H9 (cell line): Measurements from ENCODE around the gene SLC23A2. TPM values are rescaled to one million over a fixed set of nuclear protein-coding genes. Genes with fewer than 3 reads are reported as not detected.

Experiments used
- DNase-seq: peaks from one replicate; pipeline ENCODE4 v3.0.0-alpha.2; 2017
- H2AFZ ChIP-seq: one replicate; pipeline ENCODE4 v1.6.1; 2013; ENCODE audit warnings: mild to moderate bottlenecking, low read length, control low read depth, moderate library complexity
- H2AK5ac ChIP-seq: 2 replicates; pipeline ENCODE4 v1.6.1; 2013; ENCODE audit warnings: low read length, control low read depth, mixed read lengths; ENCODE audit not compliant: insufficient read length
- H2BK120ac ChIP-seq: one replicate; pipeline ENCODE4 v1.6.1; 2013; ENCODE audit warnings: low read depth, mild to moderate bottlenecking, low read length, control low read depth, inconsistent platforms; ENCODE audit not compliant: poor library complexity, severe bottlenecking
- H2BK12ac ChIP-seq: 2 replicates; pipeline ENCODE4 v1.6.1; 2013; ENCODE audit warnings: low read length, control low read depth, mixed read lengths, low read depth; ENCODE audit not compliant: insufficient read length
- H2BK15ac ChIP-seq: 2 replicates; pipeline ENCODE4 v1.6.1; 2013; ENCODE audit warnings: low read depth, low read length, control low read depth
- H2BK20ac ChIP-seq: one replicate; pipeline ENCODE4 v1.6.1; 2013; ENCODE audit warnings: low read depth, mild to moderate bottlenecking, low read length, control low read depth, inconsistent platforms; ENCODE audit not compliant: poor library complexity, severe bottlenecking
- H2BK5ac ChIP-seq: 2 replicates; pipeline ENCODE4 v1.6.1; 2013; ENCODE audit warnings: low read length, control low read depth, mixed read lengths; ENCODE audit not compliant: insufficient read length
- H3K14ac ChIP-seq: 2 replicates; pipeline ENCODE4 v1.6.1; 2013; ENCODE audit warnings: low read length, control low read depth; ENCODE audit not compliant: insufficient read depth
- H3K18ac ChIP-seq: 2 replicates; pipeline ENCODE4 v1.6.1; 2013; ENCODE audit warnings: low read depth, mild to moderate bottlenecking, mixed read lengths, low read length, control low read depth; ENCODE audit not compliant: insufficient read length
- H3K23ac ChIP-seq: 2 replicates; pipeline ENCODE4 v1.6.1; 2013; ENCODE audit warnings: low read length, control low read depth, mixed read lengths, low read depth; ENCODE audit not compliant: insufficient read length
- H3K23me2 ChIP-seq: 2 replicates; pipeline ENCODE4 v1.6.1; 2013; ENCODE audit warnings: low read depth, mild to moderate bottlenecking, mixed read lengths, low read length, control low read depth; ENCODE audit not compliant: insufficient read length, poor library complexity, severe bottlenecking
- H3K27ac ChIP-seq: 2 replicates; pipeline ENCODE4 v1.5.1; 2013; ENCODE audit warnings: low read length, control low read depth, mixed read lengths, low read depth; ENCODE audit not compliant: insufficient read length
- H3K27me3 ChIP-seq: 2 replicates; pipeline ENCODE4 v1.6.1; 2013; ENCODE audit warnings: low read length, control low read depth, inconsistent platforms; ENCODE audit not compliant: insufficient read depth
- H3K4ac ChIP-seq: 2 replicates; pipeline ENCODE4 v1.6.1; 2013; ENCODE audit warnings: low read depth, mild to moderate bottlenecking, control low read depth, inconsistent platforms, low read length, moderate library complexity
- H3K4me1 ChIP-seq: 2 replicates; pipeline ENCODE4 v1.6.1; 2013; ENCODE audit warnings: low read length, control low read depth, inconsistent platforms; ENCODE audit not compliant: insufficient read depth
- H3K4me2 ChIP-seq: 2 replicates; pipeline ENCODE4 v1.6.1; 2013; ENCODE audit warnings: low read length, control low read depth, mixed read lengths; ENCODE audit not compliant: insufficient read length, insufficient read depth
- H3K56ac ChIP-seq: 2 replicates; pipeline ENCODE4 v1.6.1; 2013; ENCODE audit warnings: low read depth, mild to moderate bottlenecking, mixed read lengths, low read length, control low read depth; ENCODE audit not compliant: insufficient read length
- H3K79me1 ChIP-seq: 2 replicates; pipeline ENCODE4 v1.6.1; 2013; ENCODE audit warnings: low read depth, mild to moderate bottlenecking, moderate library complexity, low read length, control low read depth, inconsistent platforms; ENCODE audit not compliant: insufficient read depth, poor library complexity, severe bottlenecking
- H3K79me2 ChIP-seq: 2 replicates; pipeline ENCODE4 v1.6.1; 2013; ENCODE audit warnings: low read length, control low read depth, inconsistent platforms; ENCODE audit not compliant: insufficient read depth
- H3K9ac ChIP-seq: 2 replicates; pipeline ENCODE4 v1.6.1; 2013; ENCODE audit warnings: low read length, control low read depth, mixed read lengths; ENCODE audit not compliant: insufficient read length; ENCODE audit errors: extremely low read depth
- H3K9me3 ChIP-seq: one replicate; pipeline ENCODE4 v1.6.1; 2013; ENCODE audit warnings: low read depth, low read length, inconsistent platforms; ENCODE audit not compliant: control insufficient read depth
- H3T11ph ChIP-seq: one replicate; pipeline ENCODE4 v1.6.1; 2013; ENCODE audit warnings: mild to moderate bottlenecking, low read length, control low read depth, inconsistent platforms
- H4K20me1 ChIP-seq: one replicate; pipeline ENCODE4 v1.6.1; 2013; ENCODE audit not compliant: control insufficient read depth, insufficient read length, insufficient read depth
- H4K5ac ChIP-seq: 2 replicates; pipeline ENCODE4 v1.6.1; 2013; ENCODE audit warnings: low read depth, mild to moderate bottlenecking, mixed read lengths, low read length, control low read depth; ENCODE audit not compliant: insufficient read length
- H4K8ac ChIP-seq: replicated peaks from 2 replicates; pipeline ENCODE4 v1.6.1; 2013; ENCODE audit warnings: low read length, control low read depth, mixed read lengths, low read depth; ENCODE audit not compliant: insufficient read length
- H4K91ac ChIP-seq: 2 replicates; pipeline ENCODE4 v1.6.1; 2013; ENCODE audit warnings: low read depth, mild to moderate bottlenecking, moderate library complexity, mixed read lengths, low read length, control low read depth; ENCODE audit not compliant: insufficient read length
- H3K27ac Mint-ChIP-seq, 3 experiments: 2 replicates in 2 of 3; 3 replicates in 1 of 3; pipeline ENCODE4 v1.8.0; 2020 to 2021; ENCODE audit warnings: mixed read lengths in 3 of 3, mild to moderate bottlenecking in 1 of 3, moderate library complexity in 1 of 3
- H3K27me3 Mint-ChIP-seq: 2 replicates; pipeline ENCODE4 v1.8.0; 2021; ENCODE audit warnings: low read depth, mild to moderate bottlenecking, moderate library complexity, mixed read lengths
- H3K36me3 Mint-ChIP-seq, 3 experiments: 2 replicates in 2 of 3; 3 replicates in 1 of 3; pipeline ENCODE4 v1.8.0; 2020 to 2021; ENCODE audit warnings: low read depth in 3 of 3, mixed read lengths in 3 of 3; ENCODE audit not compliant: insufficient read depth in 1 of 3
- H3K4me1 Mint-ChIP-seq, 2 experiments: 2 replicates each; pipeline ENCODE4 v1.8.0; 2020; ENCODE audit warnings: mixed read lengths in 2 of 2
- H3K4me3 Mint-ChIP-seq, 2 experiments: 2 replicates in 1 of 2; 3 replicates in 1 of 2; pipeline ENCODE4 v1.8.0; 2020 to 2021; ENCODE audit warnings: mild to moderate bottlenecking in 2 of 2, mixed read lengths in 2 of 2, moderate library complexity in 1 of 2
- H3K9me3 Mint-ChIP-seq, 2 experiments: 2 replicates in 1 of 2; 3 replicates in 1 of 2; pipeline ENCODE4 v1.8.0; 2020; ENCODE audit warnings: mild to moderate bottlenecking in 2 of 2, mixed read lengths in 2 of 2, moderate library complexity in 1 of 2
- WGBS: extraction: QIAGEN DNeasy Blood & Tissue Kit; methylation state at CpG from one replicate; pipeline ENCODE4 v1.1.7; 2013; ENCODE audit warnings: missing lambda C conversion rate, low lambda C conversion rate, mixed read lengths; ENCODE audit not compliant: insufficient read length; ENCODE audit errors: extremely low coverage; 5-methylcytosine and 5-hydroxymethylcytosine counted together
- total RNA-seq: library from RNA; stranded (reverse); gene quantifications from 2 replicates; pipeline ENCODE4 v1.2.1, GENCODE V29; 2021
- TF ChIP-seq, protein P1 (sequence below): fragments of 200-600 bp; sonication (generic); conservative IDR thresholded peaks from 3 replicates; pipeline ENCODE4 v1.8.0; 2021; ENCODE audit warnings: antibody characterized with exemption, mild to moderate bottlenecking

The SLC23A2 gene
- total RNA-seq, 1 experiment from 2014 or later = 16.5 TPM

DNA sequence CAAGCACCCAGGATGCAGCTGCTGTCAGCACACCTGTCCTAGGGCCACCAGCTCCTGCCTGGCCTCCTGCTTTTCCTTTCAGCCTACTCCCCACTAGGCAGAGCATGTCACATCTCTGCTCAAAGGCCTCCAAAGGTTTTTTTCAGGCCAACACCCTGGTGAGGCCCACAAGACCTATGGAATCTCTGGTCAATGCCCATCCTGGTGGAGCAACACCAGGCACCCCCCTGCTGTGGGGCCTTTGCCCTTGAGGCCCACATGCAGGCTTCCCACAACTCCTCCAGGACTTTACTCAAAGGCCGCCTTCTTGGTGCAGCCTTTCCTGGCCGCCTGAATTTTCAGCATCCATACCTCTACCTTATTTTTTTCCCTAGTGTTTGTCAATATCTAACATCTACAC is 76.9 kb downstream of the SLC23A2 start:
- TF ChIP-seq, protein P1, sequence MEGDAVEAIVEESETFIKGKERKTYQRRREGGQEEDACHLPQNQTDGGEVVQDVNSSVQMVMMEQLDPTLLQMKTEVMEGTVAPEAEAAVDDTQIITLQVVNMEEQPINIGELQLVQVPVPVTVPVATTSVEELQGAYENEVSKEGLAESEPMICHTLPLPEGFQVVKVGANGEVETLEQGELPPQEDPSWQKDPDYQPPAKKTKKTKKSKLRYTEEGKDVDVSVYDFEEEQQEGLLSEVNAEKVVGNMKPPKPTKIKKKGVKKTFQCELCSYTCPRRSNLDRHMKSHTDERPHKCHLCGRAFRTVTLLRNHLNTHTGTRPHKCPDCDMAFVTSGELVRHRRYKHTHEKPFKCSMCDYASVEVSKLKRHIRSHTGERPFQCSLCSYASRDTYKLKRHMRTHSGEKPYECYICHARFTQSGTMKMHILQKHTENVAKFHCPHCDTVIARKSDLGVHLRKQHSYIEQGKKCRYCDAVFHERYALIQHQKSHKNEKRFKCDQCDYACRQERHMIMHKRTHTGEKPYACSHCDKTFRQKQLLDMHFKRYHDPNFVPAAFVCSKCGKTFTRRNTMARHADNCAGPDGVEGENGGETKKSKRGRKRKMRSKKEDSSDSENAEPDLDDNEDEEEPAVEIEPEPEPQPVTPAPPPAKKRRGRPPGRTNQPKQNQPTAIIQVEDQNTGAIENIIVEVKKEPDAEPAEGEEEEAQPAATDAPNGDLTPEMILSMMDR = no peak
- Histone ChIP-seq H4K5ac (no peak overlapping the region), H3T11ph (no peak overlapping the region), H3K4ac (no peak overlapping the region), H3K4me2 (no peak overlapping the region), H2AK5ac (no peak overlapping the region), H4K8ac (no peak overlapping the region), H3K9ac (no peak overlapping the region), H3K9me3 (no peaks in the 10 kb centered on the region), H2BK12ac (no peak overlapping the region), H3K27ac (no peak overlapping the region), H4K91ac (no peak overlapping the region), H3K56ac (no peak overlapping the region), H3K14ac (no peak overlapping the region), H4K20me1 (no peaks in the 10 kb centered on the region), H3K23me2 (no peaks in the 10 kb centered on the region), H2BK5ac (no peak overlapping the region), H3K79me2 (no peaks in the 10 kb centered on the region), H2BK120ac (no peak overlapping the region), H2BK20ac (no peak overlapping the region), H3K27me3 (no peaks in the 10 kb centered on the region), H3K23ac (no peak overlapping the region), H3K79me1 (no peaks in the 10 kb centered on the region), H3K4me1 (peaks cover 3% of the 10 kb centered on the region; the same call in 1 of the 2 replicates), H2AFZ (no peak overlapping the region), H2BK15ac (no peak overlapping the region), H3K18ac (no peak overlapping the region)
- WGBS = no CpG with 5 or more reads among the region's 2 CpGs
- H3K4me3 Mint-ChIP-seq = no peak overlapping the region
- H3K4me1 Mint-ChIP-seq = peaks cover 18% of the 10 kb centered on the region in 2 experiments
- H3K36me3 Mint-ChIP-seq = no peaks in the 10 kb centered on the region; a peak in 3 of 7 replicates
- no peaks in the 10 kb centered on the region for H3K9me3 Mint-ChIP-seq
- no peak for DNase-seq
- H3K27me3 Mint-ChIP-seq = no peaks in the 10 kb centered on the region
- H3K27ac Mint-ChIP-seq = peak overlapping the region in 2 of 3 experiments; percentile 31 to 83; a peak in 2 of 7 replicates
